Testis (tissue), 3 donors: ENCODE measurements around the gene B4GALNT1. TPM values are rescaled to one million over a fixed set of nuclear protein-coding genes. Genes with fewer than 3 reads are reported as not detected.
"Not testable (repeated sequence)": the region's sequence is repeated elsewhere in the genome, so short reads cannot be mapped to it uniquely, and the experiment has no call there.

Source experiments
- DNase-seq: peaks from one replicate; pipeline ENCODE4 v3.0.0-alpha.2; 2019
- H3K27ac ChIP-seq, 2 donors: fragments of 200-600 bp; sonication (generic); one replicate each; pipeline ENCODE4 v1.5.1; 2019
- H3K27me3 ChIP-seq: fragments of 200-600 bp; sonication (generic); one replicate; pipeline ENCODE4 v1.5.1; 2019
- H3K36me3 ChIP-seq: fragments of 200-600 bp; sonication (generic); one replicate; pipeline ENCODE4 v1.5.1; 2017; ENCODE audit warnings: low read depth; ENCODE audit errors: missing control alignments
- H3K4me1 ChIP-seq: fragments of 200-600 bp; sonication (generic); one replicate; pipeline ENCODE4 v1.5.1; 2019
- H3K4me3 ChIP-seq, 2 donors: fragments of 200-600 bp; sonication (generic); one replicate each; pipeline ENCODE4 v1.5.1; 2017 to 2019
- H3K9me3 ChIP-seq: fragments of 200-600 bp; sonication (generic); one replicate; pipeline ENCODE4 v1.5.1; 2017
- CTCF ChIP-seq, 3 experiments: fragments of 450-650 bp in 2 of 3; fragments of 200-600 bp in 1 of 3; sonication (generic) in 1 of 3; IDR thresholded peaks; one replicate each; pipeline ENCODE4 v1.5.1; 2016 to 2019; ENCODE audit warnings: antibody characterized with exemption in 3 of 3, mild to moderate bottlenecking in 2 of 3, moderate library complexity in 1 of 3
- POLR2A ChIP-seq: fragments of 450-650 bp; IDR thresholded peaks from one replicate; pipeline ENCODE4 v1.6.1; 2017; ENCODE audit warnings: antibody characterized with exemption, mild to moderate bottlenecking, moderate library complexity
- WGBS, 2 donors: methylation state at CpG; one replicate each; pipeline ENCODE4 v1.1.5; 2018; 5-methylcytosine and 5-hydroxymethylcytosine counted together
- intact Hi-C: fragments of 100-400 bp; cut with DNase I; formaldehyde crosslinking; loops from one replicate; pipeline ENCODE4 v1.15.1; 2023; ENCODE audit warnings: low total_unique reads
- polyA plus RNA-seq: library from polyadenylated mRNA; stranded (reverse); fragments of 350-450 nt; fragmentation: Illumina TruSeq; extraction: RNeasy Lipid Tissue Mini Kit (QIAGEN cat#74804); gene quantifications from one replicate; pipeline ENCODE4 v1.2.3, GENCODE V29; 2014; ENCODE audit warnings: low read depth, low replicate concordance; ENCODE audit not compliant: insufficient read depth
- total RNA-seq, 2 donors: library from RNA; depleted of rRNA; stranded (reverse); fragments of >200 nt; gene quantifications; one replicate each; pipeline ENCODE4 v1.2.3, GENCODE V29; 2016

B4GALNT1 gene
- total and polyA plus RNA-seq, 3 donors from 2014 or later, result 1.8 to 3.2 (median 2.3) TPM

- intact Hi-C loops, result no loop called here
- Histone ChIP-seq H3K4me1 (no peaks in the 10 kb centered on the region), H3K27ac (no peak overlapping the region), H3K4me3 (no peak overlapping the region), H3K27me3 (no peaks in the 10 kb centered on the region), H3K36me3 (no peaks in the 10 kb centered on the region), H3K9me3 (no peaks in the 10 kb centered on the region)
- WGBS, 2 donors, result 73 to 83% methylated on average over 7 of the region's 7 CpGs
- no peak for DNase-seq
- TF ChIP-seq CTCF (IDR thresholded peaks at IDR 0.05) (no peak), POLR2A (no peak)
Measured at GRCh38 chr12:57640175-57641042, 7.4 kb upstream of the B4GALNT1 start.

GRCh38 chr12:57638096-57638495 is 5.1 kb upstream of the B4GALNT1 start:
- TF ChIP-seq CTCF (IDR thresholded peaks at IDR 0.05) (no peak), POLR2A (no peak)
- 92 to 94% methylated on average over 3 of the region's 3 CpGs for whole genome bisulfite sequencing, 2 donors
- no peaks in the 10 kb centered on the region for H3K4me1 ChIP-seq
- H3K27me3 ChIP-seq, result no peaks in the 10 kb centered on the region
- no peaks in the 10 kb centered on the region for H3K9me3 ChIP-seq
- intact Hi-C loops, result no loop called here
- DNase-seq, result no peak
- H3K27ac ChIP-seq, result no peak overlapping the region
- H3K4me3 ChIP-seq, result no peak overlapping the region
- H3K36me3 ChIP-seq, result no peaks in the 10 kb centered on the region

- Histone ChIP-seq H3K27me3 (no peaks in the 10 kb centered on the region), H3K36me3 (no peaks in the 10 kb centered on the region), H3K27ac (no peak overlapping the region), H3K9me3 (no peaks in the 10 kb centered on the region), H3K4me3 (no peak overlapping the region), H3K4me1 (peaks cover 5% of the 10 kb centered on the region)
- TF ChIP-seq POLR2A (no peak), CTCF (IDR thresholded peaks at IDR 0.05) (no peak)
- DNase-seq, result no peak
- intact Hi-C loops, result no loop called here
- WGBS, 2 donors, result 67 to 75% methylated on average over 3 of the region's 3 CpGs
Measured at GRCh38 chr12:57637364-57637763, 4.4 kb upstream of the B4GALNT1 start.

- DNase-seq, intact Hi-C loops, H3K9me3 ChIP-seq, H3K27me3 ChIP-seq, H3K27ac ChIP-seq, H3K36me3 ChIP-seq, H3K4me1 ChIP-seq, H3K4me3 ChIP-seq: not testable (repeated sequence)
- WGBS, 2 donors, result 85 to 89% methylated on average over 9 of the region's 9 CpGs
Measured at GRCh38 chr12:57636731-57637130, 3.7 kb upstream of the B4GALNT1 start.

GRCh38 chr12:57632073-57632957 is 686 bp downstream of the B4GALNT1 start:
- Histone ChIP-seq H3K27ac (no peak overlapping the region), H3K36me3 (no peaks in the 10 kb centered on the region), H3K4me3 (peak overlapping the region; percentile 44 to 68), H3K27me3 (no peaks in the 10 kb centered on the region), H3K4me1 (peaks cover 14% of the 10 kb centered on the region), H3K9me3 (no peaks in the 10 kb centered on the region)
- 0 to 3% methylated on average over 28 to 61 of the region's 67 CpGs for WGBS, 2 donors
- TF ChIP-seq CTCF (IDR thresholded peaks at IDR 0.05) (no peak), POLR2A (no peak)
- intact Hi-C loops, result no loop called here
- peak; percentile 14 for DNase-seq
